GM19238 (cell line): ENCODE data around the gene CRYBA4.

Experiments used
- DNase-seq: peaks from one replicate; pipeline ENCODE4 v3.0.0; 2011; ENCODE audit warnings: low spot score; ENCODE audit not compliant: insufficient read length

The CRYBA4 gene

GRCh38 chr22:26621663-26622062 is at the start of gene CRYBA4:
Gene CRYBA4, plus strand, starts transcription at chr22:26621963. Its CDS starts 634 bp downstream, at chr22:26622597.
- no peak for DNase-seq

- DNase-seq = no peak
Measured at GRCh38 chr22:26573026-26573662, 48.6 kb upstream of the CRYBA4 start.

GRCh38 chr22:26574001-26574723 is 47.6 kb upstream of the CRYBA4 start:
- DNase-seq = no peak

- DNase-seq = no peak
Measured at GRCh38 chr22:26576026-26576680, 45.6 kb upstream of the CRYBA4 start.

GRCh38 chr22:26577081-26577480 is 44.7 kb upstream of the CRYBA4 start:
- DNase-seq = no peak

GRCh38 chr22:26579331-26579886 is 42.4 kb upstream of the CRYBA4 start:
- DNase-seq = peak; percentile 62

- DNase-seq = no peak
Measured at GRCh38 chr22:26580240-26580962, 41.4 kb upstream of the CRYBA4 start.

- DNase-seq = no peak
Measured at GRCh38 chr22:26581026-26581425, 40.7 kb upstream of the CRYBA4 start.

- DNase-seq = no peak
Measured at GRCh38 chr22:26581633-26582168, 40.1 kb upstream of the CRYBA4 start.

GRCh38 chr22:26584010-26584409 is 37.8 kb upstream of the CRYBA4 start:
- DNase-seq = no peak

- no peak for DNase-seq
Measured at GRCh38 chr22:26585104-26585790, 36.5 kb upstream of the CRYBA4 start.

GRCh38 chr22:26586556-26587325 is 35.0 kb upstream of the CRYBA4 start:
- DNase-seq = no peak

- DNase-seq = no peak
Measured at GRCh38 chr22:26587991-26588613, 33.7 kb upstream of the CRYBA4 start.

GRCh38 chr22:26588729-26589366 is 32.9 kb upstream of the CRYBA4 start:
- DNase-seq = no peak

GRCh38 chr22:26589367-26589844 is 32.4 kb upstream of the CRYBA4 start:
- no peak for DNase-seq

GRCh38 chr22:26589845-26590736 is 31.7 kb upstream of the CRYBA4 start, which contains the start of gene TPST2:
Gene TPST2, minus strand, starts transcription at chr22:26590132. Its CDS starts 48,502 bp downstream, at chr22:26541630.
- peak; percentile 73 for DNase-seq

- peak; percentile 58 for DNase-seq
Measured at GRCh38 chr22:26592421-26592891, 29.3 kb upstream of the CRYBA4 start.
